D341Med (cell line): ENCODE measurements around the gene TEAD1.
A peak's percentile ranks its signal among the peaks of the same experiment; 100 is the strongest.

Experiments used
- DNase-seq: peaks from one replicate; pipeline ENCODE4 v3.0.0; 2012; ENCODE audit warnings: low spot score

The TEAD1 gene

GRCh38 chr11:12943311-12943710 lies 269.1 kb downstream of the TEAD1 start:
- DNase-seq: no peak

- DNase-seq: no peak
Measured at GRCh38 chr11:12944889-12945288, 270.7 kb downstream of the TEAD1 start.

GRCh38 chr11:12949453-12949852 lies 275.2 kb downstream of the TEAD1 start:
- no peak for DNase-seq

- DNase-seq: no peak
Measured at GRCh38 chr11:12950670-12951069, 276.4 kb downstream of the TEAD1 start.

- no peak for DNase-seq
Measured at GRCh38 chr11:12951376-12951775, 277.2 kb downstream of the TEAD1 start.

GRCh38 chr11:12952094-12952493 lies 277.9 kb downstream of the TEAD1 start:
- no peak for DNase-seq

GRCh38 chr11:12958986-12959385 lies 284.8 kb downstream of the TEAD1 start:
- DNase-seq: no peak

GRCh38 chr11:12961615-12962014 lies 287.4 kb downstream of the TEAD1 start:
- DNase-seq: no peak

GRCh38 chr11:12962306-12962705 lies 288.1 kb downstream of the TEAD1 start:
- DNase-seq: no peak

- DNase-seq: no peak
Measured at GRCh38 chr11:12963051-12963450, 288.8 kb downstream of the TEAD1 start.

- DNase-seq: peak; percentile 89
Measured at GRCh38 chr11:12963792-12964536, 289.7 kb downstream of the TEAD1 start.

- DNase-seq: no peak
Measured at GRCh38 chr11:12964650-12965049, 290.4 kb downstream of the TEAD1 start.

GRCh38 chr11:12966002-12966401 lies 291.8 kb downstream of the TEAD1 start:
- no peak for DNase-seq

- no peak for DNase-seq
Measured at GRCh38 chr11:12968101-12968500, 293.9 kb downstream of the TEAD1 start.

GRCh38 chr11:12968826-12969225 lies 294.6 kb downstream of the TEAD1 start:
- no peak for DNase-seq

GRCh38 chr11:12971955-12972354 lies 297.7 kb downstream of the TEAD1 start:
- DNase-seq: no peak

- DNase-seq: no peak
Measured at GRCh38 chr11:12973528-12974181, 299.4 kb downstream of the TEAD1 start.

- no peak for DNase-seq
Measured at GRCh38 chr11:12975195-12975594, 301.0 kb downstream of the TEAD1 start.

GRCh38 chr11:12979928-12980689 lies 305.9 kb downstream of the TEAD1 start:
- DNase-seq: no peak

GRCh38 chr11:12981676-12982522 lies 307.7 kb downstream of the TEAD1 start:
- no peak for DNase-seq

GRCh38 chr11:12983336-12983735 lies 309.1 kb downstream of the TEAD1 start:
- DNase-seq: no peak
